Endodermal cell (in vitro differentiated cells): ENCODE data around the gene AHRR. TPM values are rescaled to one million over a fixed set of nuclear protein-coding genes. Genes with fewer than 3 reads are reported as not detected.
A peak's percentile ranks its signal among the peaks of the same experiment; 100 is the strongest.
"Not testable (repeated sequence)": the region's sequence is repeated elsewhere in the genome, so short reads cannot be mapped to it uniquely, and the experiment has no call there.

Experiments
- DNase-seq: peaks from one replicate; pipeline ENCODE4 v3.0.0-alpha.2; 2017
- H3K27ac ChIP-seq: 2 replicates; pipeline ENCODE4 v1.5.1; 2013; ENCODE audit warnings: mild to moderate bottlenecking, low read depth, low read length, moderate library complexity
- H3K27me3 ChIP-seq: 2 replicates; pipeline ENCODE4 v1.6.1; 2013; ENCODE audit warnings: mild to moderate bottlenecking, low read length, moderate library complexity; ENCODE audit not compliant: insufficient read depth, control insufficient read depth, poor library complexity, severe bottlenecking
- H3K36me3 ChIP-seq: 2 replicates; pipeline ENCODE4 v1.7.0; 2013; ENCODE audit warnings: mild to moderate bottlenecking, low read length, moderate library complexity; ENCODE audit not compliant: control insufficient read depth, insufficient read depth
- H3K4me1 ChIP-seq: one replicate; pipeline ENCODE4 v1.7.0; 2013; ENCODE audit warnings: low read length; ENCODE audit not compliant: control insufficient read depth, insufficient read depth
- H3K4me3 ChIP-seq: 2 replicates; pipeline ENCODE4 v1.5.1; 2013; ENCODE audit warnings: mild to moderate bottlenecking, low read length, moderate library complexity
- H3K9ac ChIP-seq: 2 replicates; pipeline ENCODE4 v1.6.1; 2013; ENCODE audit warnings: mild to moderate bottlenecking, low read length, moderate library complexity; ENCODE audit not compliant: poor library complexity, severe bottlenecking; ENCODE audit errors: extremely low read depth
- H3K9me3 ChIP-seq: 2 replicates; pipeline ENCODE4 v1.6.1; 2013; ENCODE audit warnings: mild to moderate bottlenecking, low read length, moderate library complexity; ENCODE audit not compliant: control insufficient read depth
- H3K27ac Mint-ChIP-seq: 2 replicates; pipeline ENCODE4 v1.8.0; 2020; ENCODE audit warnings: mixed read lengths
- H3K27me3 Mint-ChIP-seq: 2 replicates; pipeline ENCODE4 v1.8.0; 2021; ENCODE audit warnings: mild to moderate bottlenecking, mixed read lengths; ENCODE audit not compliant: insufficient read depth
- H3K36me3 Mint-ChIP-seq: 2 replicates; pipeline ENCODE4 v1.8.0; 2020; ENCODE audit warnings: low read depth, mixed read lengths
- H3K4me1 Mint-ChIP-seq: 2 replicates; pipeline ENCODE4 v1.8.0; 2020; ENCODE audit warnings: mixed read lengths
- H3K4me3 Mint-ChIP-seq: 2 replicates; pipeline ENCODE4 v1.8.0; 2020; ENCODE audit warnings: mild to moderate bottlenecking, moderate library complexity, mixed read lengths
- H3K9me3 Mint-ChIP-seq: 2 replicates; pipeline ENCODE4 v1.8.0; 2020; ENCODE audit warnings: mild to moderate bottlenecking, mixed read lengths
- CTCF ChIP-seq: fragments of 200-600 bp; sonication (generic); conservative IDR thresholded peaks from 2 replicates; pipeline ENCODE4 v1.5.0; 2021; ENCODE audit warnings: antibody characterized with exemption, mild to moderate bottlenecking
- WGBS, 2 experiments: methylation state at CpG; one replicate each; pipeline versions ENCODE4 v1.1.5 to v1.1.7; 2013; ENCODE audit warnings: missing lambda C conversion rate in 2 of 2, mixed read lengths in 1 of 2; ENCODE audit not compliant: insufficient coverage in 1 of 2, insufficient read length in 1 of 2; 5-methylcytosine and 5-hydroxymethylcytosine counted together
- total RNA-seq, 2 donors: library from RNA; stranded (reverse); fragmentation: NEBNext Ultra II Directional in 1 of 2; extraction: Animal tissue kit (Norgen Biotek cat#: 25700) in 1 of 2; gene quantifications; 2 replicates in 1 of 2; 3 replicates in 1 of 2; pipeline ENCODE4 v1.2.1, GENCODE V29; 2021

The AHRR gene
- total RNA-seq, 2 donors from 2014 or later: 1.4 to 2.0 TPM

GRCh38 chr5:407801-408268 lies 86.3 kb downstream of the AHRR start:
- WGBS, 2 experiments: 90 to 95% methylated on average over 4 to 8 of the region's 8 CpGs

DNA sequence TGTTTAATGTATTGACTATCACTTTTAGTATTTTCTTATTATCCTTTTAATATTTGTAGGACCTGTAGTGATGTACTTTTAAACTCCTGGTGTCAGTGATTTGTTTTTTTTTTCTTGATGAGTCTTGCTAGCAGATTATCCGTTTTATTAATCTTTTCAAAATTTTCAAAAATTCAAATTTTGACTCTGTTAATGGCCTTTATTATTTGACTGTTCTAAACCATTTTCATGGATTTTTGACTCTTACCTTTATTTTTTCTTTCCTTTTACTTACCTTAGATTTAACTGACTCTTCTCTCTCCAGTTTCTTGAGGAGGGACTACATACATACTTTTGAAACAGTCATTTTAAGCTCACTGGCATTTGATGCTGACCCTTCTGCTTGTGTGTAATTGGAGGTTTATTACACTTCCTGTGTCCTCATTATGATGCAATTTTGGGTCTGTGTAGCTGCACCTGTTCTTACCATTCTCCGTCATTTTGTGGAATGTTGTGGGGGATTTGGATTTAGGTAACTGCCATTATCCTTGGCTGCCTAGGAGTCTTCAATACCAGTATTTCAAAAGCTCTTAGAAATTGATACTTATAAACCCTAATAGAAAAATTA lies 89.5 kb downstream of the AHRR start:
- H3K4me3 Mint-ChIP-seq: no peak overlapping the region
- Histone ChIP-seq H3K9ac (no peak overlapping the region), H3K27me3 (no peaks in the 10 kb centered on the region), H3K27ac (no peak overlapping the region), H3K9me3 (no peaks in the 10 kb centered on the region), H3K4me1 (peaks cover 6% of the 10 kb centered on the region), H3K4me3 (no peak overlapping the region), H3K36me3 (no peaks in the 10 kb centered on the region)
- TF ChIP-seq CTCF: no peak
- no peak overlapping the region for H3K27ac Mint-ChIP-seq
- H3K9me3 Mint-ChIP-seq: no peaks in the 10 kb centered on the region
- no peaks in the 10 kb centered on the region for H3K36me3 Mint-ChIP-seq
- no peak for DNase-seq
- H3K27me3 Mint-ChIP-seq: no peaks in the 10 kb centered on the region
- WGBS, 2 experiments: 92 to 100% methylated on average over 1 to 2 of the region's 2 CpGs
- peaks cover 16% of the 10 kb centered on the region for H3K4me1 Mint-ChIP-seq

More at GRCh38 chr5:407801-408268, 86.3 kb downstream of the AHRR start:
- H3K27ac Mint-ChIP-seq: no peak overlapping the region
- no peak for DNase-seq
- TF ChIP-seq CTCF: no peak
- Histone ChIP-seq H3K27ac (no peak overlapping the region), H3K9me3 (no peaks in the 10 kb centered on the region), H3K4me3 (no peak overlapping the region), H3K27me3 (no peaks in the 10 kb centered on the region), H3K9ac (no peak overlapping the region), H3K36me3 (no peaks in the 10 kb centered on the region), H3K4me1 (no peaks in the 10 kb centered on the region)
- H3K4me1 Mint-ChIP-seq: peaks cover 4% of the 10 kb centered on the region
- H3K36me3 Mint-ChIP-seq: no peaks in the 10 kb centered on the region
- no peaks in the 10 kb centered on the region for H3K9me3 Mint-ChIP-seq
- H3K27me3 Mint-ChIP-seq: peaks cover 17% of the 10 kb centered on the region
- no peak overlapping the region for H3K4me3 Mint-ChIP-seq

DNA sequence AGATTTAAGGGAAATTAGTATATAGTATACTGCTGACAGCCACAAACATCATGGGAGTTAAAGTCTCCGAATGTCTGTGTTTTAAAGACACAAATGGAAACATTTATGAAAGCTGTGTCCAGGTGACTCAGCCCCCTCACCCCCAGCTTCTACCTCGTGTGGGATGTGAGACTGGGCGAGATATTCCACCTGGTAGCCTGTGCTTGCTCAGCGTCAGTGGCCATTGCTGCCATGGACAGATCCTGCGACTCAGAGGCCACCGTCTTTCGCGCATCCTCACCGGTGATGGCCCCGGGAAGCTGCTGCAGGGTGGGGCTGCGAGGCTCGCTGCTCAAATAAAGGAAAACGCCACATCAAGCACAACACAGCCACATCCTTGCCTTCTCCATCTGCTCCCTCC lies 90.2 kb downstream of the AHRR start:
- no peak overlapping the region for H3K27ac Mint-ChIP-seq
- H3K4me1 Mint-ChIP-seq: peaks cover 16% of the 10 kb centered on the region
- H3K27ac ChIP-seq: no peak overlapping the region
- H3K36me3 Mint-ChIP-seq: no peaks in the 10 kb centered on the region
- H3K27me3 ChIP-seq: no peaks in the 10 kb centered on the region
- no peaks in the 10 kb centered on the region for H3K9me3 Mint-ChIP-seq
- H3K4me1 ChIP-seq: peaks cover 8% of the 10 kb centered on the region
- H3K9ac ChIP-seq: no peak overlapping the region
- H3K36me3 ChIP-seq: no peaks in the 10 kb centered on the region
- H3K4me3 ChIP-seq: no peak overlapping the region
- peak; percentile 44 for DNase-seq
- no peak for TF ChIP-seq CTCF
- no peaks in the 10 kb centered on the region for H3K9me3 ChIP-seq
- H3K27me3 Mint-ChIP-seq: no peaks in the 10 kb centered on the region
- WGBS, 2 experiments: 93 to 94% methylated on average over 5 to 13 of the region's 13 CpGs
- no peak overlapping the region for H3K4me3 Mint-ChIP-seq

- H3K9me3 Mint-ChIP-seq, H3K36me3 Mint-ChIP-seq, H3K36me3 ChIP-seq, H3K4me1 ChIP-seq, H3K4me3 Mint-ChIP-seq, H3K27me3 ChIP-seq, H3K9me3 ChIP-seq, H3K27me3 Mint-ChIP-seq, H3K4me3 ChIP-seq: not testable (repeated sequence)
- WGBS, 2 experiments: 43 to 54% methylated on average over 23 to 42 of the region's 42 CpGs
- peak overlapping the region; percentile 36 for H3K9ac ChIP-seq
- peak; percentile 90 for DNase-seq
- H3K4me1 Mint-ChIP-seq: peaks cover 16% of the 10 kb centered on the region
- peak overlapping the region; percentile 95 for H3K27ac ChIP-seq
- peak overlapping the region; percentile 37 for H3K27ac Mint-ChIP-seq
These were observed 93.7 kb downstream of the AHRR start for GRCh38 chr5:414991-415927.
